ENCODE data around the gene PRR18. TPM values are rescaled to one million over a fixed set of nuclear protein-coding genes. Genes with fewer than 3 reads are reported as not detected.

PRR18 gene
- total and polyA plus RNA-seq, 4 donors, result 0.33 to 2.9 (median 0.87) TPM

DNA sequence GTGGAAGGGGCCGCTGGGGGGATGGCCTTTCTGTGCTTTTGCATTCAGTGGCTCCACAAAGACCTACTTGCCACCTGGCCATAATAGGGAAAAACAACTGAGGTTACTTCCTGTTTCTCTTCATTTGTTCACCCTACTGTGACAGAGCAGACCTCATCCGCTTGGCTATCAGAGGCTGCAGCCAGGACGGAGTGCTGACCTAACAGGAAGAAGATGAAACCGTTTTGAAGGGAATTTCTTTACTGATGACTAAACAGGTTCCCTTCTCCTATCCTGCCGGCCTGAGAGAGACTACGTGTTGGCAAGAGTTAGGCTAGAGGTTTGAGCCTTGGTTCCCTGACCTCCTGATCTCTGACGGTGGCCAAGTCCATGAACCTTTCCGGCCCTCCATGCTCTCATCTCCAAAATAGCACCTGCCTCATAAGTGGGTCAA lies 21.3 kb downstream of the PRR18 start:
- Histone ChIP-seq H3K36me3 (ENCODE audit: control insufficient read depth in 4 of 4, insufficient read depth in 4 of 4, low read length in 4 of 4) (no peaks in the 10 kb centered on the region), H3K4me3 (no peak overlapping the region), H3K27ac (ENCODE audit: low read depth in 1 of 2, low read length in 1 of 2) (no peak overlapping the region), H3K9me3 (ENCODE audit: control insufficient read depth in 4 of 4, insufficient read depth in 3 of 4, low read length in 3 of 4) (no peaks in the 10 kb centered on the region), H3K4me1 (ENCODE audit: control insufficient read depth in 5 of 5, insufficient read depth in 5 of 5, low read length in 5 of 5) (no peaks in the 10 kb centered on the region), H3K27me3 (ENCODE audit: control insufficient read depth in 3 of 3, insufficient read depth in 3 of 3, low read length in 2 of 3) (peaks cover 0 to 5% (median 3%) of the 10 kb centered on the region in 3 donors), H3K9ac (ENCODE audit: insufficient read depth in 1 of 2, low read length in 2 of 2) (no peak overlapping the region)
- WGBS, 2 donors, result 47 to 51% methylated on average over 8 of the region's 8 CpGs
- DNase-seq, result peak; percentile 22 to 36 (median 28)
- TF ChIP-seq, protein P1, sequence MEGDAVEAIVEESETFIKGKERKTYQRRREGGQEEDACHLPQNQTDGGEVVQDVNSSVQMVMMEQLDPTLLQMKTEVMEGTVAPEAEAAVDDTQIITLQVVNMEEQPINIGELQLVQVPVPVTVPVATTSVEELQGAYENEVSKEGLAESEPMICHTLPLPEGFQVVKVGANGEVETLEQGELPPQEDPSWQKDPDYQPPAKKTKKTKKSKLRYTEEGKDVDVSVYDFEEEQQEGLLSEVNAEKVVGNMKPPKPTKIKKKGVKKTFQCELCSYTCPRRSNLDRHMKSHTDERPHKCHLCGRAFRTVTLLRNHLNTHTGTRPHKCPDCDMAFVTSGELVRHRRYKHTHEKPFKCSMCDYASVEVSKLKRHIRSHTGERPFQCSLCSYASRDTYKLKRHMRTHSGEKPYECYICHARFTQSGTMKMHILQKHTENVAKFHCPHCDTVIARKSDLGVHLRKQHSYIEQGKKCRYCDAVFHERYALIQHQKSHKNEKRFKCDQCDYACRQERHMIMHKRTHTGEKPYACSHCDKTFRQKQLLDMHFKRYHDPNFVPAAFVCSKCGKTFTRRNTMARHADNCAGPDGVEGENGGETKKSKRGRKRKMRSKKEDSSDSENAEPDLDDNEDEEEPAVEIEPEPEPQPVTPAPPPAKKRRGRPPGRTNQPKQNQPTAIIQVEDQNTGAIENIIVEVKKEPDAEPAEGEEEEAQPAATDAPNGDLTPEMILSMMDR (IDR thresholded peaks at IDR 0.05; ENCODE audit: control extremely low read depth, extremely low read depth), result no peak
- ATAC-seq (ENCODE audit: insufficient read depth, low FRiP score), result no peak

DNA sequence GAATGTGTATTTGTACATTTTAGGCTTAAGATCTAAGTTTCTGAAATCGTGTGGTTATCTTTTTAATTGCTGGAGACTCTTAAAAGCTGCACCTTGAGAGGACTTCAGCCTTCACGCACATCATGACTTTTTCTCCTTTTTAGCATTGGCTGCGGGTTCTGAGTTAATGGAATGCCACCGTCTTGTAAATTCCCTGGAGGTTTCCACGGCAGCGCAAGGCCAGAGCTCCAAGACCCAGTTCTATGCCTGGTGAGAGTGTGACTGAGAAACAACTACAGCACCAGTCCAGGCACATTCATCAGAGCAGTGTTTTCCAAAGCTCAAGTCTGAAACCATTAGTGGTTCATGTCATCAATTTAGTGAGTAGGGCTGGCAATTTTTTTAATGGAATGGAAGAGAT lies 23.0 kb downstream of the PRR18 start:
- ATAC-seq (ENCODE audit: insufficient read depth, low FRiP score) (no peak), DNase-seq (no peak)
- H3K9me3 ChIP-seq (ENCODE audit: control insufficient read depth in 4 of 4, insufficient read depth in 3 of 4, low read length in 3 of 4), result no peaks in the 10 kb centered on the region
- no peak overlapping the region for H3K4me3 ChIP-seq
- WGBS, 2 donors, result 66 to 84% methylated on average over 6 of the region's 6 CpGs
- no peak overlapping the region for H3K9ac ChIP-seq (ENCODE audit: insufficient read depth in 1 of 2, low read length in 2 of 2)
- TF ChIP-seq, protein P1 (IDR thresholded peaks at IDR 0.05; ENCODE audit: control extremely low read depth, extremely low read depth), result no peak
- no peak overlapping the region for H3K27ac ChIP-seq (ENCODE audit: low read depth in 1 of 2, low read length in 1 of 2)
- H3K36me3 ChIP-seq (ENCODE audit: control insufficient read depth in 4 of 4, insufficient read depth in 4 of 4, low read length in 4 of 4), result no peaks in the 10 kb centered on the region
- H3K27me3 ChIP-seq (ENCODE audit: control insufficient read depth in 3 of 3, insufficient read depth in 3 of 3, low read length in 2 of 3), result peaks cover 0 to 5% (median 3%) of the 10 kb centered on the region in 3 donors
- H3K4me1 ChIP-seq (ENCODE audit: control insufficient read depth in 5 of 5, insufficient read depth in 5 of 5, low read length in 5 of 5), result no peaks in the 10 kb centered on the region

DNA sequence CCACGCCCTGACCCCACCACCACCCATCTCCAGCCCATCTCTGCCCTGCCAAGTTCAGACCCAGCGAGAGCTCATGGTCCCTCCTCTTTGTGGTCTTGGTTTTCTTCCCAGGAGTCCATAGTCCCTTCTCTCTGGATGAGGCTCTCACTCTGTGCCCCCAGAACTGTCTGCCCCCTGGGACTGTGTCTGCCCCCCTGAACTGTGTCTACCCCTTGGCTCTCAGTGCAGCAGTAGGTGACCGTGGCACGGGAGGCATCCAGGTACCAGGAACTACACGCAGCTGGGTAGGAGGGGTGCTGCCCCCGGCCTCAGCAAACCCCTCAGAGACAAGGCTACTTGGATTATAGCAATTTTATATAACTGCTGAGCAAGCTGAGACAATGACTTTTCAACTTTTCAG lies 23.6 kb downstream of the PRR18 start:
- H3K27ac ChIP-seq (ENCODE audit: low read depth in 1 of 2, low read length in 1 of 2), result no peak overlapping the region
- H3K36me3 ChIP-seq (ENCODE audit: control insufficient read depth in 4 of 4, insufficient read depth in 4 of 4, low read length in 4 of 4), result no peaks in the 10 kb centered on the region
- H3K9me3 ChIP-seq (ENCODE audit: control insufficient read depth in 4 of 4, insufficient read depth in 3 of 4, low read length in 3 of 4), result no peaks in the 10 kb centered on the region
- TF ChIP-seq, protein P1 (IDR thresholded peaks at IDR 0.05; ENCODE audit: control extremely low read depth, extremely low read depth), result no peak
- ATAC-seq (ENCODE audit: insufficient read depth, low FRiP score) (no peak), DNase-seq (no peak)
- no peaks in the 10 kb centered on the region for H3K4me1 ChIP-seq (ENCODE audit: control insufficient read depth in 5 of 5, insufficient read depth in 5 of 5, low read length in 5 of 5)
- 83 to 97% methylated on average over 6 of the region's 6 CpGs for WGBS, 2 donors
- H3K27me3 ChIP-seq (ENCODE audit: control insufficient read depth in 3 of 3, insufficient read depth in 3 of 3, low read length in 2 of 3), result peaks cover 0 to 5% (median 3%) of the 10 kb centered on the region in 3 donors
- no peak overlapping the region for H3K9ac ChIP-seq (ENCODE audit: insufficient read depth in 1 of 2, low read length in 2 of 2)
- no peak overlapping the region for H3K4me3 ChIP-seq

- Histone ChIP-seq H3K9ac (ENCODE audit: insufficient read depth in 1 of 2, low read length in 2 of 2) (no peak overlapping the region), H3K9me3 (ENCODE audit: control insufficient read depth in 4 of 4, insufficient read depth in 3 of 4, low read length in 3 of 4) (no peaks in the 10 kb centered on the region), H3K27me3 (ENCODE audit: control insufficient read depth in 3 of 3, insufficient read depth in 3 of 3, low read length in 2 of 3) (peaks cover 0 to 10% (median 7%) of the 10 kb centered on the region in 3 donors), H3K4me3 (no peak overlapping the region), H3K4me1 (ENCODE audit: control insufficient read depth in 5 of 5, insufficient read depth in 5 of 5, low read length in 5 of 5) (no peaks in the 10 kb centered on the region), H3K36me3 (ENCODE audit: control insufficient read depth in 4 of 4, insufficient read depth in 4 of 4, low read length in 4 of 4) (no peaks in the 10 kb centered on the region), H3K27ac (ENCODE audit: low read depth in 1 of 2, low read length in 1 of 2) (no peak overlapping the region)
- no peak for DNase-seq
- ATAC-seq (ENCODE audit: insufficient read depth, low FRiP score), result no peak
- TF ChIP-seq, protein P1 (IDR thresholded peaks at IDR 0.05; ENCODE audit: control extremely low read depth, extremely low read depth), result no peak
- 71 to 82% methylated on average over 11 of the region's 11 CpGs for WGBS, 2 donors
Observed at GRCh38 chr6:166282394-166283032, 25.7 kb downstream of the PRR18 start.
